Pons (tissue), 1 donor: ENCODE results near the gene ST6GALNAC4.

Source experiments
- DNase-seq: peaks from one replicate; pipeline ENCODE4 v3.0.0-alpha.2; 2016; ENCODE audit warnings: low spot score

Gene ST6GALNAC4

GRCh38 chr9:127929625-127929979 lies 12.8 kb upstream of the ST6GALNAC4 start:
- no peak for DNase-seq

GRCh38 chr9:127928676-127929624 lies 12.1 kb upstream of the ST6GALNAC4 start:
- DNase-seq, result no peak

DNA sequence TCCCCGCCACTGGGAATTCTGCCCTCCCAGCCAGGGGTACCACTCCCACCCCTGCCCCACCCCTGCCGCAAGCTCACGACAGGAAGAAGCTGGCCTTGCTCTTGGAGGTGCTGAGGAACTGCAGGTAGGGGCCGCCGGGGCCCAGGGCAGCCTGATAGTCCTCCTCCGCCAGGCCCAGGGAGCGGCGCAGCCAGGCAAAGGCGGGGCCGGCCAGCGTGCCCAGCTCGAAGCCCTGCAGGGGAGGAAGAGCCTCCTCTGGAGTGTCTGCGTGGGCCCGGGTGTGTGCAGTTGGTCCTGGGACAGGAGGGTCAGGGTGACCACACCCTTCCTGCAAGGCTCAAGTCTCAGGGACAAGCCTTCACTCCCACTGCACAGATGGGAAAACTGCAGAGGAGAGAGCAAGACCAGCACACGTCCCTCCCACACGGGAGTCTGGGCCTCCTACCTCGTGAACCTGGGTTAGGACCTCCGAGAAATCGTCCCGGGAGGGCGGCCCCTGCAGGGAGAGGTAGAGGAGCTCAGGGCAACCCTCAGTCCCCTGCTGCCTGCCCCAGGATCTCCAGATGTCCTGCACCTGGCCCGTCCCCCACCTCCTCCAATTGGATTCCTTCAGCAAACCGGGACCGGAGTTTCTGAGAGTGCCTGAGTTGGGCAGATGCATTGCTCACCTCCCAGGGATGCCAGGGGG lies 11.3 kb upstream of the ST6GALNAC4 start:
- no peak for DNase-seq

GRCh38 chr9:127927201-127927987 lies 10.6 kb upstream of the ST6GALNAC4 start:
- DNase-seq, result no peak

DNA sequence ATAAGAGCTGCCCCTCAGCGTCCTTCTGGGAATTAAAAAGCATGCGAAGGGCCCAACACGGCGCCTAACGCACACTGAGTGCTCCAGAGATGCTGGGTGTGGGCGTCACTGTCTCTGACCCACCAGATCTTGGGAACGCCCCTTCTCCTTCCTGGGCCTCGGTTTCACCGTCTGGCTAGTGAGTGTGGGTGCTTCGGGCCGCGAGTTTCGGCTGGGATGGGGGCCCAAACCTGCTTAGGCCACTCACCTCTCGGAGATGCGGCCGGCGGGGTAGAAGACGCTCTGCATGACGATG lies 10.0 kb upstream of the ST6GALNAC4 start:
- DNase-seq, result no peak

- no peak for DNase-seq
Measured at GRCh38 chr9:127925959-127926905, 9.4 kb upstream of the ST6GALNAC4 start.

DNA sequence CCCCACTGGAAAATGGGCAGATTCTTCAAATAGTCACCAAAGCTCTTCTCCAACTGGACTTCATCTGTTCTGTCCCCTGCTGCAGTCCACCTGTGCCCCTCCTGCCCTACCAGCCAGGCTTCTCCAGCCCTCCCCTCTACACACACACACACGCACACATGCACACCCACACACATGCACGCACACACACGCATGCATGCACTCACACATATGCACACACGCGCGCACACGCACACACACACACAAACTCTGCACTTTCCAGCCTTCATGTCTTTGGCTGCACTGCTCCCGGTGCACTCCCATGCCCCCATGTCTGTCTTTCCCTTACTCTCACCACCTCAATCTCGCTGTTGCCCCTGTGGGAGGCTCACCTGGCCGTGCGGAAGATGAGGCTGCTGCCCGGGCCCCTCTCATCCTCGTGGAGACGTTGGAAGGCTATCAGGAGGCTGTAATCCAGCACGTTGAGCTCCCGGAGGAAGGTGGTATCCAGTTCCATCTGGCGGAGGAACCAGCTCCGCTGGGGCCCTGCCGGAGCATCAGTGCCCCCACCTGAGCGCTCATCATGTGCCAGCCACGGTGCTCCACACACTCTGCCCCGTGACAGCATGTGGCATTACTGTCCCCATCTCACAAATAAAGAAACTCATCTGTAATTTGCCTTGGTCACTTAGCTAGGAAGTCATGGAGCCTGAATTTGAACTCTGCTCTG lies 8.0 kb upstream of the ST6GALNAC4 start:
- no peak for DNase-seq

- DNase-seq, result no peak
Measured at GRCh38 chr9:127923771-127924170, 6.9 kb upstream of the ST6GALNAC4 start.

- DNase-seq, result no peak
Measured at GRCh38 chr9:127923046-127923445, 6.2 kb upstream of the ST6GALNAC4 start.

GRCh38 chr9:127921557-127922120 lies 4.8 kb upstream of the ST6GALNAC4 start:
- DNase-seq, result no peak

DNA sequence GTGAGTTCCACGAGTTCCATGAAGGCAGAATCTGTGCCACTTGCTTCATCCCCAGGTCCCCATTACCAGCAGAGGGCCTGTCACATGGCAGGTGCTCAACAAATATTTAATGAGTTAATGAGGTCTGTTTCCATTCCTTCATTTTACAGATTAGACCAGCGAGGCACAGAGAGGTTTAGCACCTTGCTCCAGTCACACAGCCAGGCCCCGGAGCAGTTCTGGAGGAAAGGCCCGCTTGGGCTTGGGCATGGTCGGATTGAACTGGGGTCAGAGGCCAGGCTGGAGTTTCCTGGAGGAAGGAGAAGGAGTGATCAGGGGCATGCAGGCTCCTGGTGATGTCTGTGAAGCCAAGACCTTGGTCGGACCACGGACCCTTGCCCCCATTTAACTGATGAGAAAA lies 4.0 kb upstream of the ST6GALNAC4 start:
- no peak for DNase-seq

GRCh38 chr9:127919253-127919815 lies 2.5 kb upstream of the ST6GALNAC4 start:
- no peak for DNase-seq

DNA sequence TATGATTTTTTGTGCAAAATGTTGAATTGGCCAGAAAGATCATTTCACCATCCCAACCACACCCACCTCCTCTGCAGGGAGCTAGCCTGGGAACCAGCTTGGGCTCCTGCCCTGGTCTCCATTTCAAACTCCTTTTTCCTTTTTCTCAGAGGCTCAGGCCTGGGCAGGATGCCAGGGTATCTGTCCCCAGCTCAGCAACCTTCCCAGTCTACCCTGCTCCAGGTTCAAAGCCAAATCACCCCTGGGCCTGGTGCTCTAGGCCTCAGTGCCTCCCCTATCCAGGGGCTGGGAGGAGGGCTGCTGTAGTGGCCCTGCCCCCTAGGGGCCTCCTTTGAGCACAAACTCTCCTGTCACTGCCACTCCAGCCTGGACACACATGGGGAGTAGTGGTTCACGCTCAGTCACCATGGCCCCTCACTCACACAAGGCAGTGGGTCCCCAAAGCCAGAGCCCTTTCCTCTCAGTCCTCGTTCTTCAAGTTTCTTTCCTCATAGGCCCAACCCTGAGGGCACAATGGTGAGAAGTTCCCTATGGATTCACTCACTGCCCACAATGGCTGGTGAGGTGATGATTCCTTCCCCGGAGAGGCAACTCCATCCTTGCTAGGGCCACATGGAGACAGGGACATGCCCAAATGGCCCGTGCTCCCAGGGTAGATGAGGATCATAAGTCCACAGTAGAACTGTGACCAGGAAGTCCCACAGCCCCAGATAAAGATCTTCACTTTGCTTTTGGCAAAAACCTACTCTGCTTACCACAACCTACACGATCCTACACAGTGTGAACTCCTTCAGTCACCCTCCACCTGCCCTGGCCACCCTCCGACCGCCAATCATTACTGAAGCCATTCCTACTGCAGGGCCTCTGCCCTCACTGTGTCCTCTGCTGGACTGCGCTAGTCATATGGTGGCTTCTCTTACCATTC lies 1.6 kb upstream of the ST6GALNAC4 start:
- no peak for DNase-seq

GRCh38 chr9:127917603-127918002 lies 762 bp upstream of the ST6GALNAC4 start:
- no peak for DNase-seq

DNA sequence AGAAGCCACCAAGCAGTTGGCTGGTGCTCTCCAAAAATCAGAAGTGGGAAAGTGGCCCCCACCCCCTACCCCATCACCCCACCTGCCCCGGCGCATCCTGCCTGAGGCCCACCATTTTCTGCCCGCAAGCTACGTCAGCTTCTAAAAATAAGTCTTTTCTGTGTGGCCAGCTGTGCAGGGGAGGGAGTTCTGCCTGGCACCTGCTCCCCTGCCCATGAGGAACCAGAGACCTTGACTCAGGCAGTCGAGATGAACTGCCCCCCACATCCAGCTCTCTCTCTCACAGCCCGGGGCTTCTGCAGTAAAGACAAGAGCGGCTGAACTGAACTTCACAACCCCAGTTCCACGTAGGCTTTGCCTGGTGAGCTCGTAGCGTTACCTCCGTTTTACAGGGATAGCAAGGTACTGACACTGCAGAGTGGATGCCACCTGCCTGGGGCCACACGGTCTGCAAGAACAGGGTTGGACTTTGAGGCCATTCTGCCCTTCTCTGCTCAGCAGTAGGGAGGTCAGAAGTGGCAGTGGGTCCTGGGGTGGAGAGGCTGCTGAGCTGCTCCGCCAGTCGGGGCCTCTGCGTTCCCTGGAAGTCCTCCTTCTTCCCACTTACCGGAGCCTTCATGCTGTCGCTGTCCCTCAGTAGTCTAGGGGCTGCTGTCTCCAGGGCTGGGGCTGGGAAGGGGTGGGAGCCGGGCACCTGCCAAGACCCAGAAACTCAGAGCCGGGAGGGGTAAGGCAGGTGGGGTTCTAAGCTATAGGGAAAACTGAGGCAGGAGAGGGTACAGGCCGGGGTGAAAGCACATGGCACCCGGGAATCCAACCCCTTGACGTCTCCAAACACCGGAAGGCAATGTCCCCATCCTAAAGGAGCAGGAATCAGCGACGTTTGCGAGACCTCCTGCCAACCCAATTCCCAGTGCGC lies 781 bp downstream of the ST6GALNAC4 start:
- no peak for DNase-seq

DNA sequence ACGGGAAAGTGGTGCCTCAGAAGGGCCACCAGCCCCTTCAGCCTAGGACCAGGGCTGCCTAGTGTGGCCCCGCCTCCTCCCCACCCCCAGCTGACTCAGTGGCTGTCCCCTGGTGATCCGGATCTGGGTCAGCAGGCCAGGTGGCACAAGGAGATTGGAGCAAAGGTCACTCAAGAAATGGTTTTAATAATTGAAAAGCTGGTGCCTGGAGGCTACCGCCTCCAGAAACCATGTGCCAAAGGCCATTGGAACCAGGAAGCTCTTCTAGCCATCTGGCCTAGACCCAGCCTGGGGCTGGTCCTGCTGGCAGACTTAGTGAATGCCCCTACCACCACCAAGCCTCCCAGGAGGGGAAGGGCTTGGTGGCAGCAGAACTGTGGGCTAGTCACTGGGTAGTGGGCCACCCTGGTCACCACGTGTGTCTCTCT lies 1.5 kb downstream of the ST6GALNAC4 start:
- DNase-seq, result no peak

GRCh38 chr9:127913682-127914081 lies 3.2 kb downstream of the ST6GALNAC4 start:
- no peak for DNase-seq

- no peak for DNase-seq
Measured at GRCh38 chr9:127912882-127913281, 4.0 kb downstream of the ST6GALNAC4 start.
